Glutamatergic neuron (in vitro differentiated cells): Measurements from ENCODE around the gene NHLH2. TPM values are rescaled to one million over a fixed set of nuclear protein-coding genes. Genes with fewer than 3 reads are reported as not detected.

Experiments used
- DNase-seq: peaks from one replicate; pipeline ENCODE4 v3.0.0; 2022
- H3K27ac Mint-ChIP-seq: one replicate; pipeline ENCODE4 v1.8.0; 2020; ENCODE audit warnings: mild to moderate bottlenecking, mixed read lengths, inconsistent platforms; ENCODE audit not compliant: unreplicated experiment
- H3K27me3 Mint-ChIP-seq: one replicate; pipeline ENCODE4 v1.8.0; 2020; ENCODE audit warnings: mild to moderate bottlenecking, moderate library complexity, mixed read lengths, inconsistent platforms; ENCODE audit not compliant: unreplicated experiment
- H3K36me3 Mint-ChIP-seq: one replicate; pipeline ENCODE4 v1.8.0; 2020; ENCODE audit warnings: mild to moderate bottlenecking, mixed read lengths, inconsistent platforms; ENCODE audit not compliant: unreplicated experiment
- H3K4me1 Mint-ChIP-seq: one replicate; pipeline ENCODE4 v1.8.0; 2020; ENCODE audit warnings: mild to moderate bottlenecking, low read depth, mixed read lengths, inconsistent platforms; ENCODE audit not compliant: unreplicated experiment
- H3K4me3 Mint-ChIP-seq: one replicate; pipeline ENCODE4 v1.8.0; 2020; ENCODE audit warnings: mild to moderate bottlenecking, mixed read lengths, inconsistent platforms; ENCODE audit not compliant: unreplicated experiment
- H3K9me3 Mint-ChIP-seq: one replicate; pipeline ENCODE4 v1.8.0; 2020; ENCODE audit warnings: mild to moderate bottlenecking, moderate library complexity, mixed read lengths, inconsistent platforms; ENCODE audit not compliant: unreplicated experiment
- total RNA-seq: library from RNA; stranded (reverse); fragmentation: NEBNext Ultra II Directional; extraction: Animal tissue kit (Norgen Biotek cat#: 25700); gene quantifications from one replicate; pipeline ENCODE4 v1.2.1, GENCODE V29; 2021; ENCODE audit not compliant: unreplicated experiment
- TF ChIP-seq, protein P1 (sequence below): fragments of 200-600 bp; sonication (generic); IDR thresholded peaks from one replicate; pipeline ENCODE4 v1.5.0; 2021; ENCODE audit not compliant: partially characterized antibody, unreplicated experiment

NHLH2 gene
- total RNA-seq, 1 donor from 2014 or later: 255 TPM

DNA sequence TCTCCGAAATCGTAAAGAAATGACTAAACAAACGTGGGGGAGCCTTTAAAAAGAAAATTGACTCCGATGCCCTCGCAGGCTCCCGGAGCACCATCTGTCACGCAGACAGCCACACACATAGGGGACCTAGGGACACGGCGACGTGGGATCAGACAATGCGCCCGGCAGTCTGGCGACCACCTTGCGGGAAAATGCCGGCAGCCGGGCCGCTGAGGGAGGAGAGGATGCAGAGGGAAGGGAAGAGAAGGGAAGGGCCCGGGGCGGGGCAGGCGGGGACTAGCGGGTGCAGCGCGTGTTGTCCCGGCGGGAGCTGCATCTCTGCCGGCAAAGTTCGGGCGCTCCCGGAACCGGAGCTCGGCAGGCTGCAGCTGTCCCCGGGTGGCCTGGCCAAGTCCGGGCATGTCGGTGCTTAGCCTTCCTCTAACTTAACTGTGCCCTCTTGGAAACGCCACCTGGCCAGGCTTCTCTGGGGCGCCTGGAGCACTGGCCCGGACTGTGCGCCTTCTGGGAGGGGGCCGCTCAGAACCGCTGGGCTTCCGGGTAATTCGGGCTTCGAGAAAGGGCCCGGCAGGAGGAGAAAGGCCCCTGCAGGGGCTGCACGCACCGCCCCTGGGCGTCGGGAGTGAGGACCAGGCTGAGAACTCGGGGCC is 1.8 kb downstream of the NHLH2 start:
- TF ChIP-seq, protein P1, sequence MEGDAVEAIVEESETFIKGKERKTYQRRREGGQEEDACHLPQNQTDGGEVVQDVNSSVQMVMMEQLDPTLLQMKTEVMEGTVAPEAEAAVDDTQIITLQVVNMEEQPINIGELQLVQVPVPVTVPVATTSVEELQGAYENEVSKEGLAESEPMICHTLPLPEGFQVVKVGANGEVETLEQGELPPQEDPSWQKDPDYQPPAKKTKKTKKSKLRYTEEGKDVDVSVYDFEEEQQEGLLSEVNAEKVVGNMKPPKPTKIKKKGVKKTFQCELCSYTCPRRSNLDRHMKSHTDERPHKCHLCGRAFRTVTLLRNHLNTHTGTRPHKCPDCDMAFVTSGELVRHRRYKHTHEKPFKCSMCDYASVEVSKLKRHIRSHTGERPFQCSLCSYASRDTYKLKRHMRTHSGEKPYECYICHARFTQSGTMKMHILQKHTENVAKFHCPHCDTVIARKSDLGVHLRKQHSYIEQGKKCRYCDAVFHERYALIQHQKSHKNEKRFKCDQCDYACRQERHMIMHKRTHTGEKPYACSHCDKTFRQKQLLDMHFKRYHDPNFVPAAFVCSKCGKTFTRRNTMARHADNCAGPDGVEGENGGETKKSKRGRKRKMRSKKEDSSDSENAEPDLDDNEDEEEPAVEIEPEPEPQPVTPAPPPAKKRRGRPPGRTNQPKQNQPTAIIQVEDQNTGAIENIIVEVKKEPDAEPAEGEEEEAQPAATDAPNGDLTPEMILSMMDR: no peak
- Mint-ChIP-seq H3K4me1 (peaks cover 30% of the 10 kb centered on the region), H3K9me3 (peaks cover 48% of the 10 kb centered on the region), H3K36me3 (peaks cover 24% of the 10 kb centered on the region), H3K4me3 (peak overlapping the region; percentile 92), H3K27ac (peak overlapping the region; percentile 99), H3K27me3 (peaks cover 42% of the 10 kb centered on the region)
- DNase-seq: peak; percentile 76

- H3K4me1 Mint-ChIP-seq: peaks cover 29% of the 10 kb centered on the region
- H3K36me3 Mint-ChIP-seq: peaks cover 24% of the 10 kb centered on the region
- TF ChIP-seq, protein P1: no peak
- H3K27ac Mint-ChIP-seq: peak overlapping the region; percentile 99
- H3K27me3 Mint-ChIP-seq: peaks cover 43% of the 10 kb centered on the region
- peak; percentile 39 for DNase-seq
- H3K9me3 Mint-ChIP-seq: peaks cover 47% of the 10 kb centered on the region
- peak overlapping the region; percentile 97 for H3K4me3 Mint-ChIP-seq
Observed at GRCh38 chr1:115838431-115839028, 2.4 kb downstream of the NHLH2 start.

GRCh38 chr1:115837740-115838421 is 3.0 kb downstream of the NHLH2 start:
- Mint-ChIP-seq H3K4me1 (peaks cover 29% of the 10 kb centered on the region), H3K4me3 (peak overlapping the region; percentile 97), H3K9me3 (peaks cover 46% of the 10 kb centered on the region), H3K36me3 (peaks cover 25% of the 10 kb centered on the region), H3K27me3 (peaks cover 41% of the 10 kb centered on the region), H3K27ac (peak overlapping the region; percentile 97)
- TF ChIP-seq, protein P1: no peak
- peak; percentile 67 for DNase-seq

DNA sequence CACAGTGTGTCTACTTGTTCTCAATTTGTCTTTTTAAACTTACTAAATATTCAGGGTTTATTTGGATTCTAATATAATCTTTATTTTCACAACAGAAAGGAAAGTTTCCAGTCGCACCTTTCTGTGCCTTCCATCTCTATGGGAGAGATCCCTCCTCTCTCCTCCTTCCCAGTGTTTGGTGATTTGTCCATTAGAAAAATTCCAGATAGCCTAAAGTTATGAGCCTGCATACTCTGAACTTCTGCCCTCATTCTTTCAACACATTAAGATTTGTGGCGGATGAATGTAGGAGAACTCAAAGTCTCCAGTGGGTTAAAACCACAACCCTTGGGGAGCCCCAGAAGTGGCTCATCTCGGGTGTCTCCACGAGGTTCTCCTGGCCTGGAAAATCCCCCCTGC is 3.6 kb downstream of the NHLH2 start:
- Mint-ChIP-seq H3K27ac (peak overlapping the region; percentile 97), H3K36me3 (peaks cover 30% of the 10 kb centered on the region), H3K4me1 (peaks cover 29% of the 10 kb centered on the region), H3K4me3 (peak overlapping the region; percentile 97), H3K9me3 (peaks cover 46% of the 10 kb centered on the region), H3K27me3 (peaks cover 38% of the 10 kb centered on the region)
- TF ChIP-seq, protein P1: no peak
- no peak for DNase-seq
